GM12878 (cell line): ENCODE measurements around the gene ITGA7. TPM values are rescaled to one million over a fixed set of nuclear protein-coding genes. Genes with fewer than 3 reads are reported as not detected.

ENCODE experiments used
- CUX1 ChIP-seq: IDR thresholded peaks from 2 replicates; pipeline ENCODE4 v1.6.1; 2012; ENCODE audit warnings: improper control_type of control experiment, low read depth, low read length; ENCODE audit not compliant: insufficient replicate concordance
- FOXK2 ChIP-seq: fragments of 450-650 bp; IDR thresholded peaks from 2 replicates; pipeline ENCODE4 v1.6.1; 2017; ENCODE audit warnings: mild to moderate bottlenecking, moderate library complexity
- PML ChIP-seq: IDR thresholded peaks from 2 replicates; pipeline ENCODE4 v1.6.1; 2012; ENCODE audit warnings: low read length, inconsistent platforms
- REST ChIP-seq: IDR thresholded peaks from 2 replicates; pipeline ENCODE4 v1.6.1; 2012; ENCODE audit warnings: mild to moderate bottlenecking, low read depth, low read length
- STAT1 ChIP-seq: fragments of 450-650 bp; conservative IDR thresholded peaks from 2 replicates; pipeline ENCODE4 v1.6.1; 2014; ENCODE audit warnings: antibody characterized with exemption, mild to moderate bottlenecking
- ZBTB4 ChIP-seq: fragments of 450-650 bp; formaldehyde crosslinking; IDR thresholded peaks from 2 replicates; pipeline ENCODE4 v1.4.0; 2022; ENCODE audit warnings: mild to moderate bottlenecking, moderate library complexity
- polyA plus RNA-seq, 11 experiments: library from polyadenylated mRNA; depleted of rRNA in 4 of 11; unstranded in 6 of 11; stranded (reverse) in 5 of 11; fragments of >200 nt; fragmentation: Nextera tagmentation in 4 of 11; fragmentation: Illumina TruSeq in 1 of 11; extraction: Ambion mirVana in 4 of 11; extraction: Trizol in 1 of 11; gene quantifications; 1 replicate in 1 of 11; 2 replicates in 10 of 11; pipeline versions ENCODE4 v1.2.1 to v1.2.3, GENCODE V29; 2011 to 2016; ENCODE audit warnings: inconsistent platforms in 2 of 11, missing spikeins in 2 of 11, low read depth in 1 of 11
- total RNA-seq, 4 experiments: library from RNA; depleted of rRNA in 3 of 4; stranded (reverse); fragments of >200 nt in 3 of 4; fragmentation: Illumina TruSeq in 1 of 4; extraction: Trizol in 1 of 4; gene quantifications; 2 replicates each; pipeline versions ENCODE4 v1.2.1 to v1.2.3, GENCODE V29; 2013 to 2021

ITGA7 gene
- total and polyA plus RNA-seq, 10 of the 15 experiments (the other 5 are each of a cell fraction or from before 2014, with no cell fraction given), result 0.18 to 5.1 (median 1.5) TPM

- TF ChIP-seq CUX1 (no peak), STAT1 (no peak), REST (no peak), FOXK2 (no peak), PML (no peak), ZBTB4 (CRISPR knock-in tag) (no peak)
Measured at GRCh38 chr12:55696141-55696540, 11.6 kb downstream of the ITGA7 start (continued).
